Activated effector memory CD4-positive, alpha-beta T cell treated with Interleukin-2 at 50 U/mL for 16 hours (primary cell): ENCODE measurements around the gene TNFRSF4.

Experiments
- DNase-seq: peaks from one replicate; pipeline ENCODE4 v3.0.0-alpha.2; 2020

Gene TNFRSF4

GRCh38 chr1:1245178-1245816 lies 31.3 kb upstream of the TNFRSF4 start:
- DNase-seq = no peak

DNA sequence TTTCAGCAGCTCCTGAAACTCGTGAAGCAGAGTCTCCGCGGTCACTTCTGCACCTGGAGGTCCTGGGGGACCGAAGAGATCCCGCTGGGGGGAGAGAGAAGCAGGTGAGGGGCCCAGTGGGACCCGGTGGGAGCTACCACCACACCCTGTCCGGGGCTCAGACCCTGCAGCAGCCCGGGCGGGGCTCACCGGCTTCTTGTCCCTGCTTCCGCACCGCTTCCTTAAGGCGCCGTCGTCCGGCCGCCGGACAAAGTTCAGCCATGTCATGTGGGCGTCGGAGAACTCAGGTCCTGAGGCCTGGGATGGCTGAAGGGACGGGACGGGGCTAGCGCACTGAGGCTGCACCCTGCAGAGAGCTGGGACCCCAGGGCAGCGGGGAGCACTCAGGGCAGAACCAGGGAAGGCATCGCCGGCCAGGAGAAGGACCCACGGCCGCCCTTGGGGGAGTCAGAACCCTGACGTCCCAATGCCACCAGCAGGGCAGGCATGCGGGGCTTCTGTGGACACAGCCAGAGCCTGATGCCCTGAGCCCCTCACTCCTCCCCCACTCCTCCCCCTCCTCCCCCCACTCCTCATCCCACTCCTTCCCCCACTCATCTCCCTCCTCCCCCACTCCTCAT lies 30.3 kb upstream of the TNFRSF4 start:
- no peak for DNase-seq

GRCh38 chr1:1243807-1244191 lies 29.8 kb upstream of the TNFRSF4 start:
- no peak for DNase-seq

- DNase-seq = no peak
These were observed 29.3 kb upstream of the TNFRSF4 start for GRCh38 chr1:1243266-1243660.

DNA sequence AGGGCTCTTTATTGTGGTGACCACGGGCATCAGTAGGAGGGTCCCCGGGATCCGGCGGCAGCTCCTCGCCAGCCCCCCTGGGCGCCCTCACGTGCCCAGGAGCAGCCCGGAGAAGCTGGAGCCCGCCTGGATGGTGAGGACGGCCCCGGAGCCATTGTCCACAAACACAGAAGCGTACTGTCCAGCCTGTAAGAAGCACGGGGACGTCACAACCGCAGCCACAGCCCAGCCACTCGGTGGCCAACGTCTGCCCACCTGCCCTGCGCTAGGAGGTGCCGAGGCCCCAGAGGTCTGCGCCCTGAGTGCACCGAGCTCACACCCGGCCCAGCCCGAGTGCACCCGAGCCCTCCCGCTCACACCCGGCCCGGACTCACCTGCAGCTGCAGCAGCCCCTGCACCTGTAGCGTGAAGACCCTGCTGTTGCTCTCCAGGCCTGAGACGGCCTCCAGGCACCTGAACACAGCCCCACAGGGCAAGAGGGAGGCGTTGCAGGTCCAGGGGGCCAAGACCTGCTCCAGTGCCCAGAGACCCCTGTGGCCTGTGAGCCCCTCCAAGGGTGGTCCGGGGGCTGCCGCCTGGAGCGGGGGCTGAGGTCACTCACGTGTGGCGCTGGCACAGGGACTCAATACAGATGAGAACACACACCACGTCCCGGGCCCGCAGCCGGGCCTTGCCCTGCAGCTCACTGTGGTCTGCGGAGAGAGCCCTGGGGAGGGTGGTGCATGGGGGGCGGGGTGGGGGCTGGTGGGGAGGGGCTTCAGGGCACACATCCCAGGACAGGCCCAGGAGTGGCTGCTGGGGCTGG lies 28.7 kb upstream of the TNFRSF4 start:
- no peak for DNase-seq

GRCh38 chr1:1241588-1242219 lies 27.8 kb upstream of the TNFRSF4 start:
- DNase-seq = no peak

- DNase-seq = no peak
These were observed 27.1 kb upstream of the TNFRSF4 start for GRCh38 chr1:1240822-1241587.

DNA sequence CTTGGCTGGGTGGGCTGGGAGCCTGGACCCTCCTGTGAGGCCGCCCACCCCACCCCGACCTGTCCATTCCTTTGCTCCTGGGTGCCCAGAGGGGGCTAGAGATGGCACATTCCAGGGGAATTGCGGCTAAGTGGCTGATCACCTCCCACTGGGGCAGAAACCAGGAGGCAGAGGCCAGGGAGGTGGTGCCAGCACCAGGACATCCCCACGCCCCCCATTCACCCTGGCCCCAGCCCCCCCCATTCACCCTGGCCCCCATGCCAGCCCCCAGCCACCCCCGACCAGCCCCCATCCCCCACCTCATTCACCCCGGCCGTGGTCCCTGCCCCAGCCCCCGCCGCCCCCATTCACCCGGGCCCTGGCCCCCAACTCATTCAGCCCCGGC lies 26.4 kb upstream of the TNFRSF4 start:
- no peak for DNase-seq

DNA sequence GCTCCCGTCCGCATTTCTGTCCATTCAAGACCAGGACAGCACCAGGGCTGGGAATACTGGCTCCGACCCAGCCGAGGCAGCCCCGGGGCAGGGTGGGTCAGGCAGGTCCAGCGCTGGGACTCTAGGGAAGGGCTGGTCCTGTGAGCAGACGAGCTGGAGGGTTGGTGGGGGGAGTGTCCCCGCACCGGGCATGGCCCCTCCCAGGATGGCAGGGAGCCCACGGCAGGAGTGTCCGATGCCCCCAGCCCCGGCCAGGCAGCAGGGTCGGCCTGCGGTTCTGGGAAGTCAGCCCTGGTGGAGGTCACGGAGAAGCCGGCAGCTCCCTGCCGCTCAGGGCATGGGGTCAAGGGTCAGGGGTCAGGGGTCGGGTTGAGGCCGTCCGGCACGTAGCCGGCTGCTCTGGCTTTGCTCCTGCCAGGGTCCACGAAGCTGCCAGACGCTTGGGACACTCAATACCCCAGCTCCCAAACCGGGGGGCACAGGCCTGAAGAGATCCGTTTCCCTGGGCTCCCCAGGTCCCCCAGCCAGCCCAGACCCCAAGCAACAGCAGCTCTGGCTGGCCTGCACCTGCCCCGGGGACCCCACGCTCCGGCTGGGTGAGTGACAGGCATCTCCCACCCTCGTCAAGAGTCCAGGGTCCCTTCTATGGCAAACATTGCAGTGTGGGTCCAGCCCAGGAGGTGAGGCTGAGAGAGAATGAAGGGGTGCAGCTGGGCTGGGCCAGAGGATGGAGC lies 25.8 kb upstream of the TNFRSF4 start:
- no peak for DNase-seq

- DNase-seq = no peak
These were observed 25.3 kb upstream of the TNFRSF4 start for GRCh38 chr1:1239227-1239613.

DNA sequence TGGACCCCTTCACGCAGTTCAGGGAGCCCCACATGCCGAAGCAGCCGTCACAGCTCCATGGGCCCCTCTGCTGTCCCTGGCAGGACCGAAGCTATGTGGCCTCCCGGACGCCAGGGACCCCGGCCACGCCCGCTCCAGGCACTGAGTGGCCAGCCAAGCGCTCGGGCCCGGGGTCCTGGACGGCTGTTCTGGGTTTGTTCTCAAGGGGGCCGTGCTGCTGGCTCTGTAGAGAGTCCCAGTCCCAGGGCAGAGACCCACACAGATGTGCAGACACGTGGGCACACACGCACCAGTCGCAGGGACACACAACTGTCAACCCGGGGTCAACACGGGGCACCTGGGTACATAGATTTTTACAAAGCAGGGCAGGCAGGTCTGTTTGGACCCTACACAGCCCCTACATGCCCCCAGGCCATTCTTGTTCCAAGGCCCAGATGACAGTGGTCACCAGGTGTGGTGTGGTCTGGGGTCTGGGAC lies 24.8 kb upstream of the TNFRSF4 start:
- no peak for DNase-seq

- DNase-seq = no peak
These were observed 24.1 kb upstream of the TNFRSF4 start for GRCh38 chr1:1237874-1238701.

DNA sequence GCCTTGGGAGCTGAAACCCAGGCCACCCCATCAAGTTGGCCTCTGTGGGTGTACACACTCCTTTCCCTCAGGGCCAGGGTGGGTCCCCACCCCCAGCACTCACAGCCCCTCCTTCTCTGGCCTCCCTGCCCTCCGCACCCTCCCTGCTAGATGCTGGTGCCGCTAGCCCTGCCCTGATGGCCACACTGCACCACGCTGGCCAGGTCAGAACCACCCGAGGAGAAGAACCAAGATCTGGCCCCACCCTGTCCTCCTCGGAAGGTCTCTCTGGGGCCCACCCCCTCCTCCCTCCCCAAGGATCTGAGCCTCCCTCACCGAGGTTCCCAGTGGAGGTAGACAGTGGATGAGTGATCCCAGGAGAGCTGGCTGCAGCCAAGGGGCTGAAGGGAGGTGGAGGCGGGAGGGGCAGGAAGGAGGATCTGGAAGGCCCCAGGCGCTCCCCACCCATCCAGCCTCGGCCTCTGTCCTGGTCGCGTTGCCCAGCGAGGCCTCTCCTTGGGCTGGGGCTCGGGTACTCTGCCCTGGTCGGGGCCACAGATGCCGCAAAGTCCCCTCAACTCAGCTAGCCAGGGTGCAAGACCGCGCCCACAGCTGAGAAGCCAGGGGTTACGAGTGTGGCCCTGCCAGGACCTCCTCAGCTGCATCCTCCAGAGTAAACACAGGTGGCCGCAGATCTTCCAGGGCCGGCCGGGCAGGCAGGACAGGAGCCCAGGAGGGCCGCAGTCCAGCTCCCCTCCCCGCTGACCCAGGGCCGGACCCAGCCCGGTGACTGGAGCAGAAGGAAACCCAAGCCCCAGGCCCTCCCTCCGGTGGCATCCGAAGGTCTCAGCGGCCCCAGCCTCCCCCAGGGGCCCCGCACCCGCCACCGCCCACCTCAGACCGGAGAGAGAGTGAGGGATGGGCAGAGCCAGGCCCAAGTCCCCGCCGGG lies 23.3 kb upstream of the TNFRSF4 start:
- no peak for DNase-seq

DNA sequence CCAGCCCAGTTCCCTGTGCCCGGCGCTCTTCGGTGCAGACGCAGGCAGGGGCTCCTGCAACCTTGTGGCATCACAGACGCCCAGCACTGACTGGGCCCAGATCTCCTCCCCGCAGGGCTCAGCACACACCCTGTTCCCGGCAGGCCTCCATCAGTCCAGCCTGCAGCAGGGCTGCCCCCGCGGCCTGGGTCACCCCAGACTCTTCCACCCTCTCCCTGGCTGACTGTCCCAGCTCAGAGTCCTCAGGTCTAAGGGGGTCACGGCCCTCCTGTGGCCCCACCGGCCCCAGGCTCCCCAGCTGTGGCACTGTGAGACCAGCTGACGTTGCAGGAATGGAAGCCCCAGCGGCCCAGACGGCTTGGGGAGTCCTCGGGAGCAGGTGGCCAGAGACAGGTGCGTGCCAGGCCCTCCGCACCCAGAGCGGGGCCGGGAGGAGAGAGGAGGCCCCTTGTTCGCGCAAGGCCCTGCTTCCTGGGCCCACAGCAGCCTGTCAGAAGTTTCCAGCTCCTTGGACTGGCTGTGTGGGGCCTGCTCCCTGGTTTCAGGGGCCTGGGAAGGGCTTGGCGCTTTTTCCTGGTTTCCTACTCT lies 22.3 kb upstream of the TNFRSF4 start:
- DNase-seq = no peak

DNA sequence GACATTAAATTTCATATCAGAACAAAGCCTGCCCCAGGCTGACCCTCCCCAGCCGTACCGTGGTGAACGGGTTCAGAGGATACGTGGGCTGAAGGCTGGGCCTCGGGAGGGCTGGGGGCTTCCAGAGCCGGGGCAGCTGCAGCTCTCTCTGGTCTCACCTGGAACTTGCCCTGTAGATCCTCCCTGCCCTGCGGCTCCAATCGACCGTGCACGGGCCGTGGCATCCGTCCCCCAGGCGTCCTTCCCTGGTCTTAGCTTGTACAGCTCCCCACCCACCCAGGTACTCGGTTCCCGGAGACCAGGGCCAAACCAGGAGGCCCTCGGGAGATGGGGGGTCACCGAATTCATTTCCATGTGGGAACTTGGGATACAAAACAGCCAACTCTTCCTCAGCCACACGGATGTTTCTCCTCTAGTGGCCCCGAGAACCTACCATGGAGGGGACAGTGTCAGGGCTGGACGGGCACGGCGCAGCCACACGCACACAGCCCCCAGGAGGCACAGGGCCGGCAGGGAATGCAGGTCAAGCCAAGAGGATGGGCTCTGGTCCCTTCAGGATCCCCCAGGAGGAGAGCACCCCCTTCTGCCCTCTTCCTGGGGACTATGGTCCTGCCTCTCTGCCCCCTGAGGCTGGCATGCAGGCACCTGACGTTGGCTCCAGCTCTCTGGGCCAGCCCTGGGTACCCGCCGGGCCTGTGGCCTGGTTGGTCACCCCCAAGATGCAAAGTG lies 21.2 kb upstream of the TNFRSF4 start:
- no peak for DNase-seq

- no peak for DNase-seq
These were observed 20.3 kb upstream of the TNFRSF4 start for GRCh38 chr1:1234180-1234808.

DNA sequence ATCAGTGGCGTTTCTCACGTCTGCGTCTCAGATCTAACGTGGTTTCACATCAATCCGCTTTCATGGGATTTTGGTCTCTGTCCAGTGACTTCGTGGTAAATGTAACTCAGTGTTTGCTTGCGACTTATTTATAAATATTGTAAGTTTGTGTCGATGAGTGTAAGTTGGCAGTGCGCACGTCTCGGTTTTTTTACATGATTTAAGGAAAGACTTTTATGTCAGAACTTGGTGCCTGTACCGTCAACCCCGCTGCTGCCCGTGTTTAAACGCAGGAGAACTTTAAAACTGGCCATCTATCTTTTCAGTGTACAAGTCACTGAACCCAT lies 19.6 kb upstream of the TNFRSF4 start:
- DNase-seq = no peak

DNA sequence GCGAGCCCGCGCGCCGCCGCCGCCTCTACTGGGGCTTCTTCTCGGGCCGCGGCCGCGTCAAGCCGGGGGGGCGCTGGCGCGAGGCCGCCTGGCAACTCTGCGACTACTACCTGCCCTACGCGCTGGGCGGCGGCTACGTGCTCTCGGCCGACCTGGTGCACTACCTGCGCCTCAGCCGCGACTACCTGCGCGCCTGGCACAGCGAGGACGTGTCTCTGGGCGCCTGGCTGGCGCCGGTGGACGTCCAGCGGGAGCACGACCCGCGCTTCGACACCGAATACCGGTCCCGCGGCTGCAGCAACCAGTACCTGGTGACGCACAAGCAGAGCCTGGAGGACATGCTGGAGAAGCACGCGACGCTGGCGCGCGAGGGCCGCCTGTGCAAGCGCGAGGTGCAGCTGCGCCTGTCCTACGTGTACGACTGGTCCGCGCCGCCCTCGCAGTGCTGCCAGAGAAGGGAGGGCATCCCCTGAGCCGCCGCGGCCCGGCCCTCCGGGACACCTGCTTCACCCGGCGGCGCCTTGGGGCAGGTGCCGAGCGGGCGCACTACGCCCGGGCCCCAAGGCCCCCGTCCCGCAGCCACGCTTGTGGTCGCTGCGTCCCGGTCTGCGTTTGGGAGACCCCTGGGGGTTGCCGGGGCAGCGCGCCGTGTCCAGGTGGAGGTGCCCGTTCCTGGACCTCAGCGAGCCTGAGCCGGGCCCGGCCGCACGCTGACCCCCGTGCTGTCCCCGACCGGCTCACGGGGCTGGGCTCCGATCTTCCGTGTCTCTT lies 19.0 kb upstream of the TNFRSF4 start:
- DNase-seq = no peak
